ENCODE measurements around the gene ANKS1A.

The ANKS1A gene

DNA sequence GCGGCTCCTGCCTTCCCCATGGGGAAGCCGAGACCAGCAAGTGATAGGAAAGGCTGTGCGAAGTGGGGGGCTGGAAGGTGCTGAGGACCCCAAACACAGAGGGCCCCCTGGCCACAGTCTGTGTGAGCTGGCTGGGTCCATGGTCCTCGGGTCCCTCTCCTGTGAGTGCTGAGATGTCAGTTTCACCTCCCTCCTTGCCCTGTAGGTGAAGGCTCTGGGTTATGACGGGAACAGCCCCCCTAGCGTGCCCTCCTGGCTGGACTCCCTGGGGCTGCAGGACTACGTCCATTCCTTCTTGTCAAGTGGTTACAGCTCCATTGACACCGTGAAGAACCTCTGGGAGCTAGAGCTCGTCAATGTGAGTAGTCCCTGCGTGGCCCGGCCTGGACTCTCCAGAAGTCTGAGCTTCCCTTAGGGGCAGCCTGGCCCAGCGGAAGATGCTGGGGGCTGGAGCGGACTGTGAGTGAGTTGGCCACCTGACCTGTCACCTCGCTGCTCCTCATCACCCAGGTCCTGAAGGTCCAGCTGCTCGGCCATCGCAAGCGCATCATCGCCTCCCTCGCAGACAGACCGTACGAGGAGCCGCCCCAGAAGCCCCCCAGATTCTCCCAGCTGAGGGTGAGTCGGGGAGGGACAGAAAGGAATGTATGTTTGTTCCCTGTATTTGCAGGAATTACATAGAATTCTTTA is 190.4 kb downstream of the ANKS1A start:
- Histone ChIP-seq H3K27ac (ENCODE audit: low read depth, low read length, severe bottlenecking) (no peak overlapping the region), H3K4me3 (ENCODE audit: extremely low read depth, insufficient read depth, low read length, poor library complexity, severe bottlenecking) (no peak overlapping the region), H3K4me1 (ENCODE audit: control insufficient read depth, insufficient read depth, low read length, poor library complexity, severe bottlenecking) (peaks cover 8% of the 10 kb centered on the region), H3K36me3 (ENCODE audit: control insufficient read depth, insufficient read depth, low read length) (peaks cover 49% of the 10 kb centered on the region), H3K9me3 (ENCODE audit: control insufficient read depth, low read length) (no peaks in the 10 kb centered on the region)
- 96 to 98% methylated on average over 19 of the region's 23 CpGs for WGBS, 2 experiments (ENCODE audit: insufficient coverage in 2 of 2)

DNA sequence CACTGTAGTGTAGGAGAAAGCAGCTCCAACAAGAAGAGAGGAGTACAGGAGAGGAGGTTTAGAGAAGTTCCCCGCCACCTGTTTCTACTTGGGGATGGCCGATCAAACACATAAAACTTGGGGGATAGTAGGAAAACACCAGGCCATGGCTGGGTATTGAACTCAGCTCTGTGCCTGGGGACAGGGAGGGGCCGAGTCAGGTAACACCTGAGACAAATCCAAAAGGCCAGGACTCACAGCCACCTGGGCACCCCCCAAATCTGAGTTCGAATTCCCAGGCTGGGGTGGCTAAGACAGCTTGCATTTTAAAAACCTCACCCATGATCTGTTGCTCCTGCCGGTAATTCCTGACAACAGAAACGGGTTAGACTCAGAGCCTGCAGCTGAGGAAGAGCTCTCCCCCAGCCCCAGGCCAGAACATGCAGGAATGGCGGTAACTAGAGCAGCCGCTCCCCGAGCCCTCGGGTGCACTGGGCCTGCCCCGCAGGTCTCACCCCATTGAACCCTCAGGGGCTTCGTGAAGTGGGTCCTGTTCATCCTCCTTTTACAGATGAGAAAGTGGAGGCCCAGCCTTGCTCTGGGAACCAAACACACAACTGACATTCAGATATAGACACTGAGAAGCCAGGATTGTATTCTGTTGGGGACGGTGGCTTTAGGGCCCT is 191.1 kb downstream of the ANKS1A start:
- H3K9me3 ChIP-seq (ENCODE audit: control insufficient read depth, low read length) = no peaks in the 10 kb centered on the region
- peaks cover 43% of the 10 kb centered on the region for H3K36me3 ChIP-seq (ENCODE audit: control insufficient read depth, insufficient read depth, low read length)
- H3K4me1 ChIP-seq (ENCODE audit: control insufficient read depth, insufficient read depth, low read length, poor library complexity, severe bottlenecking) = peaks cover 8% of the 10 kb centered on the region
- WGBS, 2 experiments (ENCODE audit: insufficient coverage in 2 of 2) = 91 to 93% methylated on average over 11 to 13 of the region's 13 CpGs
- H3K27ac ChIP-seq (ENCODE audit: low read depth, low read length, severe bottlenecking) = no peak overlapping the region
- no peak overlapping the region for H3K4me3 ChIP-seq (ENCODE audit: extremely low read depth, insufficient read depth, low read length, poor library complexity, severe bottlenecking)

- Histone ChIP-seq H3K36me3 (ENCODE audit: control insufficient read depth, insufficient read depth, low read length) (peaks cover 47% of the 10 kb centered on the region), H3K4me1 (ENCODE audit: control insufficient read depth, insufficient read depth, low read length, poor library complexity, severe bottlenecking) (peaks cover 8% of the 10 kb centered on the region), H3K9me3 (ENCODE audit: control insufficient read depth, low read length) (no peaks in the 10 kb centered on the region), H3K27ac (ENCODE audit: low read depth, low read length, severe bottlenecking) (no peak overlapping the region), H3K4me3 (ENCODE audit: extremely low read depth, insufficient read depth, low read length, poor library complexity, severe bottlenecking) (no peak overlapping the region)
- 94 to 95% methylated on average over 21 of the region's 21 CpGs for WGBS, 2 experiments (ENCODE audit: insufficient coverage in 2 of 2)
Observed at GRCh38 chr6:35080821-35081425, 191.9 kb downstream of the ANKS1A start.

DNA sequence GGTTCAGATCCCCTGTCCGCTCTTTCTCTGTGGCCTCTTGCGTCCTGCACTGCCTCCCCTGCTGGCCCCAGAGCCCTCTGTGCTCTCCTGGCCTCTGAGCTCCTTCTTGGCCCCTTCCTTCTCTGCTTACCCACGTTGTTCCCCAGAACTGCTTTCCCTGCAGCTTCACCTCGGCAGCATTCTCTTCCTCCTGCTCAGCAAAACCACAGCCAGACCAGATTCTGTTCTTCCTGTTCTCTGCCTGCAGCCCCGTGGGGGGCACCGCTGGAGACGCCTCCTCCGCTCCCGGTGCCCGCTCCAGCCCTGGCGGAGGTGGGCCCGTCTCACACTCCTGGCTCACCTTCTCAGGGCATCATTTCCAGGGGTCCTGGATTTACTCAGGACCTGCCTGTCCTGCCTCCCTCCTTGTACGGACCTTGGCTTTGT is 192.4 kb downstream of the ANKS1A start:
- H3K36me3 ChIP-seq (ENCODE audit: control insufficient read depth, insufficient read depth, low read length) = peaks cover 47% of the 10 kb centered on the region

DNA sequence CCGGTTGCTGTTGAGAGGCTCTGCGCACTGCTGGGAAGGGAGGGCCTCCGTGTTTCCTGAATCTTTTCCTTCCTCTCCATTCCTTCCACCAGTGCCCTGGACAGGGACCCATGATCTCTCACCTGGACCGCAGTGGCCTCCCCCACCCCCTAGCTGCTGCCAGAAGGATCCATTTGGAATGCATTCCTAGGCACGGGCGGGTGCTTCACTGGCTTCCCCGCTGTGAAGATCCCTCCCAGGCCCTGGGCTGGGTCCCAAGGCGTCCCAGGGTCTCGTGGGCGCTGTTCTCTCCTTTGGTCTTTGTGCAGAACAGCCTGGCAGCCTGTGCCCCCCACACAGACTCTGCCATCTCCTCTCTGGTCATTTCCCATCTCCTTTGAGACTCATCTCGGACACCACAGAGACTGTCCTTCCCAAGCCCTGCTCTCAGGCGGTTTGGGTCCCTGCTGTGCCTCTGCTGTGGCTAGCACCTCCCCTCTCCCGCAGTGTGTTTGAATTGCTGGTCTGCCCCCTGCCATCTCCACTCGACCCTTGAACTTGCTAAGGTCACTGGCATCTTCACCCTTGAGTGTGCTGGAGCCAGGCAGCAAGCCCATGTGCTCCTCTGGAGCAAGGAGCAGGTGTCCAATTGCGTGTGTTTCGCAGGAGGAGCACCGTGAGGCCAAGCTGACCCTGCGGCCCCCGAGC is 193.1 kb downstream of the ANKS1A start:
- Histone ChIP-seq H3K27ac (ENCODE audit: low read depth, low read length, severe bottlenecking) (no peak overlapping the region), H3K9me3 (ENCODE audit: control insufficient read depth, low read length) (no peaks in the 10 kb centered on the region), H3K4me1 (ENCODE audit: control insufficient read depth, insufficient read depth, low read length, poor library complexity, severe bottlenecking) (peaks cover 8% of the 10 kb centered on the region), H3K36me3 (ENCODE audit: control insufficient read depth, insufficient read depth, low read length) (peaks cover 54% of the 10 kb centered on the region), H3K4me3 (ENCODE audit: extremely low read depth, insufficient read depth, low read length, poor library complexity, severe bottlenecking) (no peak overlapping the region)
- WGBS, 2 experiments (ENCODE audit: insufficient coverage in 2 of 2) = 81 to 86% methylated on average over 17 to 19 of the region's 19 CpGs

More for the DNA sequence above, 192.4 kb downstream of the ANKS1A start:
- Histone ChIP-seq H3K4me1 (ENCODE audit: control insufficient read depth, insufficient read depth, low read length, poor library complexity, severe bottlenecking) (peaks cover 8% of the 10 kb centered on the region), H3K4me3 (ENCODE audit: extremely low read depth, insufficient read depth, low read length, poor library complexity, severe bottlenecking) (no peak overlapping the region), H3K9me3 (ENCODE audit: control insufficient read depth, low read length) (no peaks in the 10 kb centered on the region), H3K27ac (ENCODE audit: low read depth, low read length, severe bottlenecking) (no peak overlapping the region)
- WGBS, 2 experiments (ENCODE audit: insufficient coverage in 2 of 2) = 59 to 71% methylated on average over 11 to 13 of the region's 13 CpGs

GRCh38 chr6:35082733-35083403 is 193.8 kb downstream of the ANKS1A start:
- peaks cover 60% of the 10 kb centered on the region for H3K36me3 ChIP-seq (ENCODE audit: control insufficient read depth, insufficient read depth, low read length)
- WGBS, 2 experiments (ENCODE audit: insufficient coverage in 2 of 2) = 95 to 96% methylated on average over 10 to 13 of the region's 13 CpGs

GRCh38 chr6:35083507-35083906 is 194.5 kb downstream of the ANKS1A start:
- peaks cover 8% of the 10 kb centered on the region for H3K4me1 ChIP-seq (ENCODE audit: control insufficient read depth, insufficient read depth, low read length, poor library complexity, severe bottlenecking)
- peaks cover 63% of the 10 kb centered on the region for H3K36me3 ChIP-seq (ENCODE audit: control insufficient read depth, insufficient read depth, low read length)
- H3K9me3 ChIP-seq (ENCODE audit: control insufficient read depth, low read length) = no peaks in the 10 kb centered on the region
- 93 to 100% methylated on average over 1 to 8 of the region's 9 CpGs for WGBS, 2 experiments (ENCODE audit: insufficient coverage in 2 of 2)
- no peak overlapping the region for H3K27ac ChIP-seq (ENCODE audit: low read depth, low read length, severe bottlenecking)
- H3K4me3 ChIP-seq (ENCODE audit: extremely low read depth, insufficient read depth, low read length, poor library complexity, severe bottlenecking) = no peak overlapping the region

More at GRCh38 chr6:35082733-35083403, 193.8 kb downstream of the ANKS1A start:
- H3K9me3 ChIP-seq (ENCODE audit: control insufficient read depth, low read length) = no peaks in the 10 kb centered on the region
- no peak overlapping the region for H3K4me3 ChIP-seq (ENCODE audit: extremely low read depth, insufficient read depth, low read length, poor library complexity, severe bottlenecking)
- H3K4me1 ChIP-seq (ENCODE audit: control insufficient read depth, insufficient read depth, low read length, poor library complexity, severe bottlenecking) = peaks cover 8% of the 10 kb centered on the region
- no peak overlapping the region for H3K27ac ChIP-seq (ENCODE audit: low read depth, low read length, severe bottlenecking)

DNA sequence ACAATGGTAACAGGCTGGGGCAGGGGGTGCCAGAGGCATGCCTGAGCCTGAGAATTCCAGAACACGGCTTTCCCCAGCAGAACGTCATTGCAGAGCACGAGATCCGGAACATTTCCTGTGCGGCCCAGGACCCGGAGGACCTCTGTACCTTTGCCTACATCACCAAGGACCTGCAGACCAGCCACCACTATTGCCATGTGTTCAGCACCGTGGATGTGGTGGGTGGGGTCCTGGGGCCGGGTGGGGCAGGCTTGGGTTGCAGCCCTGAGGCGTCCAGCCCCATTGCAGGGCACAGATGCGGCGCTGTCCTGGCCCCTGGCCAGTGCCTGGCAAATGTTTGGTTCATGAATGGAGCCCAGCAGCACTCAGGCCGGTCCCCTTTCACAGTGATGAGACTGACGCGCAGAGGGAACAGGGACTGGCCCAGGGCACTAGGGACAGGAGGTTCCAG is 195.0 kb downstream of the ANKS1A start:
- WGBS, 2 experiments (ENCODE audit: insufficient coverage in 2 of 2) = 98 to 100% methylated on average over 7 to 14 of the region's 14 CpGs
- Histone ChIP-seq H3K4me1 (ENCODE audit: control insufficient read depth, insufficient read depth, low read length, poor library complexity, severe bottlenecking) (peaks cover 8% of the 10 kb centered on the region), H3K4me3 (ENCODE audit: extremely low read depth, insufficient read depth, low read length, poor library complexity, severe bottlenecking) (no peak overlapping the region), H3K36me3 (ENCODE audit: control insufficient read depth, insufficient read depth, low read length) (peaks cover 59% of the 10 kb centered on the region), H3K9me3 (ENCODE audit: control insufficient read depth, low read length) (no peaks in the 10 kb centered on the region), H3K27ac (ENCODE audit: low read depth, low read length, severe bottlenecking) (no peak overlapping the region)

DNA sequence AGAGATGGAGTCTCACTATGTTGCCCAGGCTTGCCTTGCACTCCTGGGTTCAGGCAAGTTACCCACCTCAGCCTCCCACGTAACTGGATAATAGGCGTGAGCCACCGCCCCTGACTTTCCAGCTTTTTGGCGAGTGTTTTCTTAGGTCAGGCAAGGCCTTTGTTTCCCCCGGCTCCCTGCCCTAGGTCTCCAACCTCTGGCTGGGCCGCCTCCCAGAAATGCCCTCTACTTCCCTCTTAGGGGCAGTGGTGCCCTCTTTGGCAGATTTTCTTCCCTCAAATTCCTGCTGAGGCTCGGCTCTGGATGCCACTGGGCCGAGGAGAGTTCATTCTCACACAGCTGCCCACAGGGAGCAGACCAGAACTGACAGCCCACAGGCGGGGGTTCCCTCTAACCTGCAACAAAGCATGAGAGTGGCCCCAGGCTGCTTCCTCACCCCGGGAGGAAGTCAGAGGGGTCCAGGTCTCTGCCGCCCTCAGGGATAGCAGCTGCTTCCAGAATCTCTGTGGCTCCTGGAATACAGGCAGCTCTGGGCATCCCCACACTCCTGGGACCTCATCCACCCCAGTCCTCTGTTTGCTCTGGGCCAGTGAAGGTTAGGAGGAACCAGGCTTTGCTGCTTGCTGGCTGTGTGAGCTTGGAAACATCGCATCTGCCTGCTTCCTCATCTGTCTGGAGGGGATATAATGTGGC is 195.6 kb downstream of the ANKS1A start:
- peaks cover 8% of the 10 kb centered on the region for H3K4me1 ChIP-seq (ENCODE audit: control insufficient read depth, insufficient read depth, low read length, poor library complexity, severe bottlenecking)
- peaks cover 53% of the 10 kb centered on the region for H3K36me3 ChIP-seq (ENCODE audit: control insufficient read depth, insufficient read depth, low read length)
- H3K9me3 ChIP-seq (ENCODE audit: control insufficient read depth, low read length) = no peaks in the 10 kb centered on the region
- H3K27ac ChIP-seq (ENCODE audit: low read depth, low read length, severe bottlenecking) = no peak overlapping the region
- no peak overlapping the region for H3K4me3 ChIP-seq (ENCODE audit: extremely low read depth, insufficient read depth, low read length, poor library complexity, severe bottlenecking)
- 92 to 93% methylated on average over 9 to 11 of the region's 12 CpGs for WGBS, 2 experiments (ENCODE audit: insufficient coverage in 2 of 2)
